ENCODE data around the gene RIN3. TPM values are rescaled to one million over a fixed set of nuclear protein-coding genes. Genes with fewer than 3 reads are reported as not detected.
"Not testable (repeated sequence)": the region's sequence is repeated elsewhere in the genome, so short reads cannot be mapped to it uniquely, and the experiment has no call there.

Gene RIN3
- total RNA-seq, 1 experiment from 2014 or later, result 1.7 TPM

DNA sequence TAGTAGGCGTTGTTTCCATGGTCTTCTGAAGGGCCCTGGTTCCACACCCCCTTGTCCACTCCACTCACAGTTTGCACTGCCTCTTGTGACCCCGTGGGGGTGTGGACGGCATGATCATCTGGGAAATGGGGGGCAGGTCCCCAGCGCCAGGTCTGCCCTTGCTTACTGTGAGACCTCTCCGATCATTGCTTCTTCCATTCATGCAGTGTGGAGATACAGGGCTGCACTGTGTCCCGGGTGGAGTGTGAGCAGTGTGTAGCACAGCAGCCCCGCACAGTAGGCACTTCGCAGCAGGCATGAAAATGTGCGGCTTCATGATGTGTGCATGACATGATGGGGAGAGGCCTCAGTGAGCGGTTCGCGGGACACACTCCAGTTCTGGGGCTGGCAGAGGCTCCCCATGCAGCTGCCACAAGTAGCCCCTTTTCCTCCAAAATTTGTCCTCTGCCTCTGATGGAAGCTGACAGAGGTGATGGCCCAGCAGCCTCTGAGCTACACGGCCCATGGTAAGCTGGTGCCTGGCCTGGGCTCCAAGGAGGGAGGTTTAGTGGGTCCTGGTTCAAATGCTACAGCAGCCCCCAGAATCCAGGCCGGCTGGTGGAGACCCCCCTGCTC is 15.0 kb downstream of the RIN3 start:
- DNase-seq (ENCODE audit: low spot score), result no peak

DNA sequence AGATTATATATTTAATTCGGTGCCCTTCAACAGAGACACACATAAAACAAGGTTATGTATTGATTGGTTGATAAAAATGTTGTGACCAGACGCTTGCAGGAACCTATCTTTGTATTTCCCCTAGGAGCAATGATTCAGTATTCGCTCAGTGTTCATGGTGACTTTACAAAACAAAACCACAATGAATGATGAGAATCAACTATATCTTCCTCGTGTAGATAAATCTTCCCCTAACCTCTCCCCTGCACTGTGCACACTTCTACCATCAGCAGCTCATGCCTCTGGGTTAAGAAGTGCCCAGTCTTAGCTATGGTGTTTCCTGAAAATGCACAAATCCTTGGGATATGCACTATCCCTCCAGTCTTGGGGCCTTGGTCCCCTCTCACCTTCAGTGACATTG is 16.3 kb downstream of the RIN3 start:
- DNase-seq (ENCODE audit: low spot score), result no peak

DNA sequence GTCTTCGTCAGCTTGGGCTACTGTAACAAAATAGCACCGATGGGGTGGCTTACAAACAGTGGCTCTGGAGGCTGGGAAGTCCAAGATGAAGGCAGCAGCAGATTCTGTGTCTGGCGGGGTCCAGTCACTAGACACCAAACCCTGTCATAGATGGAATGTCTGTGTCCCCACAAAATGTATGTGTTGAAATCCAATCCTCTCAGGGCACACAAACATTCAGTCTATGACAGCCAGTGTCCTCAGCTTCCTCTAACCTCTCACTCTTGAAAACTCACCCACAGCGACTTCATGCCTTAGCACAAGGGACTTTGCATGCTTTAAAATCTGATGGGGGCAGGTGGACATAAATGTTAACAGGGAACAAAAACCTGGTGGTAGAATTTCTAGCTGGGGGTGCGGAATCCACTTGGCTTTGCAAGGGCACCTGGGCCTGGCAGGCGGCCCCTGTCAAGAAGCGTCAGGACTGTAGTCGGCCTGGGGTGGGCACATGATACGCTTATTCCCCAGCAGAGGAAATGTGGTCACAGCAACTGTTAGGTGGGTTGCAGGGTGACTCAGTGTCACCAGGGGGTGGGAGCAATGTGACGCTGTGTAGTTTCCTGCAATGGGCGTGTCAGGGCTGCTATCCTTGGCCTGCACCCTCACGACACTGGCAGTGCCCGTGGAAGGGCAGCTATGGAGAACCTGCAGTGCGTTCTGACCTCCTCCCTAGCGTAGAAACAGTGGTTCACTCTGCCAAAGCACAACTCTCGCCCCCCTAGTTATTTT is 17.7 kb downstream of the RIN3 start:
- DNase-seq (ENCODE audit: low spot score), result no peak

DNA sequence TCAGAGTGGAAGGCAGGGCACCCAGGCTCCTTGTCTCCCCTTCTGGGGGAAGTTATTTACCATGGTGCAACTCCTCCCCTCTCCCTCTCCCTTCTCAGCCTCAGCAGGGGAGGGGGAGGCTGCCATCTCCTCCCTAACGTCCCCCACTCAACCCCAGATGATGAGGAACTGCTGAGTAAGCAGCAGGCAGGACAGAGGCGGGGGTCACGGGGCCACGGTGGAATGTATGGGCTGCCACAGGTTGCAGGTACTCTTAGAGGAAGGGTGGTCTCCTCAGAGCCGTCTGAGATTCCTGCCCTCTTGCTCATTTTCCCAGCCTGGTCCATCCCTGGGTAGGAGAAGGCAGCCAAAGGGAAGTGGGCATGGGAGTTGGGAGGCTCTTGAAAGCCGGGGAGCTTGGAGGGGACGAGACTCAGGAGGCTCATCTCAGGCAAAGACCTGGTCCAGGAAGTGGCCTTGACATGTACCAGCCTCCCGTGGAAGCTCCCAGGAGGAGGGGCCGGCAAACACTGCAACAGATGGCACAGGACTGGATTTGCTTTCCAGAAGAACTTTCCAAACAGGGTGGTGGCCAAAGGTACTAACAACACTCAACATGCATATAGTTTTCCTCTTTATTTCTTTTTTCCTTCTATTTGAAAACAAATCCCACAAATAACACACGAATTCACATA is 19.0 kb downstream of the RIN3 start:
- no peak for DNase-seq (ENCODE audit: low spot score)

DNA sequence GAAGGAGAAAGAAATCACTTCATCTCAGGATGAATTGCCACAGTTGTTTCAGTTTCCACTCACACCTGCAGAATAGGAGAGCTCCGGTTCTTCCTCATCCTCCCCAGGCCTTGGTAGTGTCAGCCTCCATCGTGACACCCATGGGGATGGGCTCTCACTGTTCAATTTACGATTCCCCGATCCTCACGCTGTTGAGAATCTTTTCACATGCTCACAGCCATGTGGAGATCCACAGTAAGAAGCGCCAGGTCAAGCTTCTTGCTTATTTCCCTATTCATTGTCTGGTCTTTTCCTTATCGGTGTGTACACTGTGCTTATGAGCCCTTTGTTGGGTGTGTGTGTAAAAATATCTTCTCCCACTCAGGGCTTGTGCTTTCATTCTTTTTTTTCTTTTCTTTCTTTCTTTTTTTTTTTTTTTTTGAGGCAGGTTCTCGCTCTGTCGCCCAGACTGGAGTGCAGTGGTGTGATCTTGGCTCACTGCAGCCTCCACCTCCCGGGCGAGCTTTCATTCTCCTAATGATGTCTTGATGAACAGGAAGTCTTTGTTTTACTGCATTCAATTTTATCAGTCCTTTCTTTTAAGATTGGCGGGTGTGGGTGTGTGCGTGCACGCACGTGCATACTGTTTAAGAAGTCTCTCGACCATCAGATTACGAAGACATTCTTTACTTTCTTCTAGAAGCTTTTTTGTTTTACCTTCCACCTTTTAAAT is 21.5 kb downstream of the RIN3 start:
- no peak for DNase-seq (ENCODE audit: low spot score)

DNA sequence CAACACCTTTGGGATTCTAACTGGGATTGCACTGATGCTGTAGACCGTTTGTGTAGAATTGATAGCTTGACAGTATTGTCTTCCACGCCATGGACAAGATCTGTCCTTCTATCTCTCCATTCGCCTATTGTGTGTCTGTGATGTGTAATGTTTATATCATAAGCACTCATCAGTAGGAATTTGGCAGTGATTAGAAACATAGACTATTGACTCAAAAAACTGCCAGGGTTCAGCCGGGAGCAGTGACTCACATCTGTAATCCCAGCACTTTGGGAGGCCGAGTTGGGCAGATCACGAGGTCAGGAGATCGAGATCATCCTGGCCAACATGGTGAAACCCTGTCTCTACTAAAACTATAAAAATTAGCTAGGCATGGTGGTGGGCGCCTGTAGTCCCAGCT is 22.6 kb downstream of the RIN3 start:
- DNase-seq (ENCODE audit: low spot score), result not testable (repeated sequence)

DNA sequence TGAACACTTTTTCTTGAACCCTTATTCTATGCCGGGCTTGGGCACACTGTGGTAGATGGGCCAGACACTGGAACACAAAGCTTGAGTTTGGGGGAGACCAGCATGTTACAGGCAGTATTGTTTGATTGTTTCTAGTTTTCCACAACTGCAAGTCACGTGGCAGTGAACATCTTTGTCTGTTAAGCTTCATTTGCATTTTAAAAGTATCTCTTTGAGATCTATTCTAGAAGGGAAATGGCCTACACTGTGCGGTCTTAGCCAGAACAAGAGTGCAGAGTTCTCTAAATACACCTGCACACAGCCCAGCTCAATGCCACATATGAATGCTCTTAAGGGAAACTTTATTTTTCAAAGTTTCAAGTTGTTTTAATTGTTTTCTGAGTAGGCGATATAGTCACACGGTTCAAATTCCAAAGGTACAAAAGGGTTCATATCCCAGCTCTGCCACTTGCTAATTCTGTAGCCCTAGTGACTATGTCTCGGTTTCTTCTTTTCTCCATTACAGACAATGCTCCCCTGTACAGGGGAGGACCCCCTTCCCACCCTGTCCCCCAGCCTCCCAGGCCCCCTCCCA is 24.9 kb downstream of the RIN3 start:
- no peak for DNase-seq (ENCODE audit: low spot score)

DNA sequence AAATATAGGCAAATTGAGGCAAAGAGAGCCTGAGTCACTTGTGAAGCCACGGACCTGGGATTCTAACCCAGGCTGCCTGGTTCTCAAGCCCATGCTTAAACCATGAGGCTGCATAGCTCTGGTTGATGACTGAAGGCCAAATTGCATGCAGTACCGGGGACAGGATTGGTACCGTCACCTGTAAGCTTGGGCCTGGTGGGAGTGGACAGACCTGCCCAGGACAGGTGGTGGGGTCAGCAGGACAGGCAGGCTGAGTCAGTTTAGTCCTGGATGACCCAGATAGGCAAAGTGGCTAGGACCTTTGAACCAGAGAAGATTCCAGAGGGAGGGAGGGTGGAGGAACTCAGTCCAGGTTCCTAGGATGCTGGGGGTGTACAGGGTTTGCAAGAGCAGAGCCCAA is 25.8 kb downstream of the RIN3 start:
- no peak for DNase-seq (ENCODE audit: low spot score)

DNA sequence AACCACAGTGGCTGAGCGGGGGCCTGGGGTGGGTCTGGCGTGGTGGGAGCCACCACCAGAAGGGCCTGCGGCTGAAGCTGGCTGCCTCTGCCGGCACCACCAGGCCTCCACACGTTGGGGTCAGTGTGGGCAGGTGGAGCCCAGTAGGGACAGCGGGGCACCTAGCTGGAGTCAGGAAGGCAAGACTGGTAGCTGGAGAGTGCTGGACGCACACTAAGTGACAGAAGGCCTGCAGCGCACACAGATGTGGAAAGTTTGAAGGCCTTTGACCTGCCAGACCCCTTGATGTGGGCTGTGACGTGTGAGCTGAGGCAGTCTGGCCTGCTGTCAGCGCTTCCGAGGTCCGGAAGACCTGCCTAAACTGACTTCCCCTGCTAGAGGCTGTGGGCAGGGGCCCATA is 26.3 kb downstream of the RIN3 start:
- DNase-seq (ENCODE audit: low spot score), result no peak

DNA sequence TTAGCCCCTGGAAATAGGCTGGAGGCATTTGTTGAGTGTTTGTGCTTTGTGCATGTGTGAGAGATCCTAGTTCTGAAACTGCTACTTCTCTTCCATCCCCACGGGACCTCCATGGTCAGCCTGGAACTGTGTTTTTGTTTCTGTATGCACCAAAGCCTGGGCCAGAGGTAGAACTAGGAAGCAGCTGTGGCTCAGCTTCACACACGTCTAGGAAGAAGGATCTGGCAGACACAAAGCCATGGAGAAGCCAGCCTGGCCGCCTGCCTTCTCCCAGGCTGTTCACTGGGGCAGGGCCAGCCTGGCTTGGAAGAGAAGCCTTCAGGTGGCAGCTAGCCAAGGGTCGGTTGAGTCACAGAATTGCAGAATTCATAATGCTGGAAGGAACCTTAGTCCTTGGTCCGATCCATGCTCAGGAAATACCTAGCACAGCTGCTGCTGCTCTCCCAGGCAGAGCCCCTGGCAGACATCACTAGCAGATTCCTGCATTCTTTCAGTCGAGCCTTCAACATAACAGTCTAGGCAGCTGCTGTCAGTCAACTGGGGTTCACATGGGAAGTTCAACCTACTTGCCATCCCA is 27.0 kb downstream of the RIN3 start:
- peak; percentile 96 for DNase-seq (ENCODE audit: low spot score)

DNA sequence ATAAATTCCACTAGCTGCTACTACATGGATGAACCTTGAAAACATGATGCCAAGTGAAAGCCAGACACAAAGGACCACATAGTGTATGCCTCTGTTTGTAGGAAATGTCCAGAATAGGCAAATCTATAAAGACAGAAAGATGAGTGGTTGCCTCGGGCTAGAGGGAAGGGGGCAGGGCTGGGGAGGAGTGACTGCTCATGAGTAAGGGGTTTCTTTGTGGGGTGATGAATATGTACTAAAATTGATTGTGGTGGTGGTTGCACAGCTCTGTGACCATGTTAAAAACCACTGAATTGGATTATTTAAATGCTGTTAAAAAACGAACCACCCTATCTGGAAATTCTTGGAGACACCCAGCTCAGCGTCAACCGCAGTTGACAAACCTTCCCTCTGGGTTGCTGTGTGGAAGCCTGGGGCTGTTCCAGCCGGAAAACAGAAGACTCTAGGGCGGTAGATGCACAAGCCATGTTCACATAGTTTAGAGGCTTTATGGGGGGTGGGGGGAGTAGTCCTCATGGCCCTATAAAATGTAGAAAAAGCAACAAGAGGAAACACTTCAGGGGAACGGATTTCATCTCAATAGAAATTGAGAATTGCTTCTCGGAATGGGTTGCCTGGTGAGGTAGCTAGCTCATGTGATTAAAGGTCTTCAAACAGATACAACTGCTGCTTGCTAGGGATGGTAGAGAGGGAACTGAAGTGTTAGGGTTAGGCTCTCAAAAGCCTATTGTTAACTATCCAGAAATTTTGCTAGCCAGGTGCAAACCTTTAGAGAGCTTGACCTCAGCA is 29.4 kb downstream of the RIN3 start:
- DNase-seq (ENCODE audit: low spot score), result no peak

DNA sequence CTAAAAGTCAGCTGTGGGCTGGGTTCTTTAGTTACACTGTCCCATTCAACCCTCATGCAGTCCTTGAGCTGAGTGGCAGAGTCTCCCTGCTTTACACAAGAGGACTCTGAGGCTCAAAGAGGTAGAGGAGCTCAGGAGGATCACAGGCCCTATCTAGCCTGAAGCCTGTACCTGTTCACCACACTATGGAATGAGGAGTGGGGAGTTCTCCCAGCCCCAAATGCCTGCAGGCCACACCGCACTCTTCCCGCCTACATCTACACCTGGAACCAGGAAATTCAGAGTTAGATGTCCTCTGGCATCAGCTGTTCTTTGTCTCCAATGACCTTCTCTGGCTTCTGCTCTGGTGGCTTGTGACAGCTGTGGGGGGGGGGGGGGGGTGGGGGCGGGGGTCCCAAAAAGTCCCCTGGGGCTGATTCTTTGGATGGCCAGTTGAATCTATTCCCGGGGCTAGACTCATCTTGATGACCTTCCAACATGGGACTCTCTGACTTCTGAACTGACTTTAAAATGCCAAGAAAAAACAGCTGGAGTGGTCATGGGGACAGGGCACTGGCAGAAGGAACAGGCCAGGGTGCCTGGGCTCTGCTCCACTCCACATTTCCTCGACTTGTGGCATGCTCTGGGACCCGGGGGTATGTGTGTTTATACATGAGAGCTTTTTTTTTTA is 30.6 kb downstream of the RIN3 start:
- DNase-seq (ENCODE audit: low spot score), result no peak

DNA sequence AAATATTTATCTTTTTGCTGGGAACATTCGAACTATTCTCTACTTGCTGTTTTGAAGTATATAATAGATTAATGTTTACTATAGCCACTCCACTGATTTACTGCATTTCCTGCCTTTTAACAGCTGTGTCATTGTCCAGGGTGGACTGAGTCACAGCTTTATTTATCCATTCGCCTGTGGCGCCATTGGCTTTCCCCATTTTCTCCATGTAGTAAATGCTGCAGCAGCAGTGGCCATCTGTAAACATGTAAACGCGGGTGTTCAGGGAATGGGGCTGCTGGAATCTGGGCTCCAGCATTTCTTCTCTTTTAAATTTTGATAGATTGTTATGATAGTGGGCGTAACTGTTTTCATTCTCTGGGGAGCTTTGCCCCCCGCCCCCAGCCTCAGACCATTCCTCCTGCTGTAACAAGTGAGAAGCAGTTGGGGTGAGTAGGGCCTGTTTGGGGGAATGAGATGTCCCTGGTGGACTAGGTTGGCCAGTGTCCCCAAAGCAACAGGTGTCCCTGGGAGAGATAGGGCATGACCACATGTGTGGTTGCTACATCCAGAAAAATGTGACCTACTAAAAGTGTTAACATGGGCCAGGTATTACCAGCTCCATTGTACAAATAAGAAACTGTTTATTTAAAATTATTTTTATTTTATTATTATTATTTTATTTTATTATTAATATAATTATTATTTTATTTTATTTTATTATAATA is 32.9 kb downstream of the RIN3 start:
- peak; percentile 84 for DNase-seq (ENCODE audit: low spot score)

DNA sequence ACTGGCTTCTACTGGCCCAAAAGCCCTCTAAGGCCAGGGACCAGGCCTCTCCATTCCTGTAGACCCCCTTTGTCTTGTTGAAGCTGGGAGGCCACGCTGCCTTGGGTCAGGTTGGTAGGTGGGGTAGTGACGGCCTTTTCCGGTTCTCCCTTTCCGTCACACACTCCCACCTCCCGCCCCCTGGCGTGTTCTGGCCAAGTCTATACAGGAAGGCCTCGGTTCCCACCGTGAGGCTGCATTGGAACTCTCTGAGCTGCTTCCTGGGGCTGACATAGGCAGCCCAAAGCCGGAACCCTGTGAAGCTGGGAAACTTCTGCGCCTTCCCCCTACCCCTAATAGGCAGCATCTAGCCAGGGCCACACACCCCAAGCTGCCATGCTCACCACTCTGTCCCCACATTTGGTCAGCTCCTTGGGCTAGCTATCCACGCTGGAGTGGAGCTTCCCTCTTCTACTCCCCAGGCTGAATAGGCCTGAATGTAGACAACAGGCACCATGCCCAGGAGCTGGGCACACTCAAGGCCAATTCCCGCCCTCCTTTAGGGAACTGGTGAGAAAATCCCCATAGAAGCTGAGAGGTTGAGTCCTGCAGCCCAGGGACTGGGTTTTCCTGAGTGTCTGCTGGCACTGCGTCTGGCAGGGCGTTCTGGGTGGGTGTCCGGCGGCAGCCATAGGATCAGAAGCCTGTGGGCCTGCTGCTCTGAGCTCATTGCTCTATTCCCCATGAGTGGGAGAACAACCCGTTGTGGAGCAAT is 35.7 kb downstream of the RIN3 start:
- no peak for DNase-seq (ENCODE audit: low spot score)

DNA sequence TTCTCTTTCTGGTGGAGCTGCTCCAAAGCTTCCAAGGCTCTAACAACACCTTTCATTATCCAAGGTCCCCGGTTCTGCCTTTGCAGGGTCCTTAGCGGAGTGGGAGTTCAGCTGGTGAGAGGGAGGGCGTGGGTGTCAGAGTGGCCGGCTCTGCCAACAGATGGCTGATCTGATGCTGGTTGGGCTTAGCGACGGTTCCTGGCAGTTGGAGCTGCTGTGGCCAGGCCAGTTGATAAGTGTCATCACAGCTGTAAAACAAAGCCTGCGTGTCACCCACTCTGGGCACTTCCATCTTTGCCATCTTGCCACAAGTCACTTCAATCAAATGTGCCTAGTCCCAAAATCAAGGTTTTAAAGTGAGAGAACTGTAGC is 36.3 kb downstream of the RIN3 start:
- DNase-seq (ENCODE audit: low spot score), result peak; percentile 23

DNA sequence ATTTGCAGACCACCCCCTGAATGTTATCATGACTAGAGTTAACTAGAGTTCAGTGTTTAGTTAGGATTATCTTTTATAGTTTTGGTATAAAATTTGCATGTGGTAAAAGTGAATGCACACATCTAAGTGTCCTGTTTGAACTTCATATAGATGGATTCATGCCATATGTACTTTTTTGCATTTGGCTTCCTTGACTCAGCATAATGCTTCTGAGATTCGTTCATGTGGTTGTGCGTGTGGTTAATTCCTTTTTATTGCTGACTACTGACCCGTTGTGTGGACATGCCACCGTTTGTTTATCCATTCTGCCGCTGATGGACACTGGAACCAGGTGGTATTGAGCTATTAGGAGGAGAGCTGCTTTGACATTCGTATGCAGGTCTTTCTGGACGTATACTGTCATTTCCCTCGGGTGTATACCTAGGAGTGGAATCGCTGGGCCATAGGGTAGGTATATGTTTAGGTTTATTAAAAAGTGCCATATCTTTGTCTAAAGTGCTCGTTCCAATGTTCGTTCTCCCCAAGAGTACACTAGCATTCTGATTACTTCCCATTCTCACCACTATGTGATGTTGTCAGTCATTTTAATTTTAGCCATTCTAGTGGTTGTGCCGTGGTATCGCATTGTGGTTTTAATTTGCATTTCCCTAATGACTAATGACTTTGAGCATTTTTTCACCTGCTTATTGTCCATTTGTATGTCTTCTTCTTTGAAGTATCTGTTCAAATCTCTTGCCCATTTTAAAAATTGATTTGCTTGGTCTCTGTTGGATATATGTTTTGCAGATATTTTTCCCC is 37.7 kb downstream of the RIN3 start:
- DNase-seq (ENCODE audit: low spot score), result no peak

DNA sequence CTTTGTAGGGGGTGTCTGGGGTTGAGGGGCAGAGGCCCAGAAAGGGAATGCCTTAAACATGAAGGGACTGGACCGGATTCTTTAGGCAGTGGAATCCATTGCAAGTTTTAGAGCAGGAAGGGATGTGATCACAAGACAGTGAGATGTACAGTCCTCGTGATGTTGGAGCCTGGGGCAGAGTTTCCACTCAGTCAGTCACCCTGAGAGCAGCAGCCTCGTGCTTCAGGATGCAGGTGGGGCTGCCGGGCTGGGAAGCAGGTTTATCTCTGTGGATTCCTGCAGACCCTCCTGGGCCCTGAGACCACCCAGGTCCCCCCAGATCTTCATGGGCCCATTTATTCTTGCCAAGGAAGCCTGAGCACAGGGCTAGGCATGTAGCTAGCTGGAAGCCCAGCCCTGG is 38.5 kb downstream of the RIN3 start:
- no peak for DNase-seq (ENCODE audit: low spot score)

DNA sequence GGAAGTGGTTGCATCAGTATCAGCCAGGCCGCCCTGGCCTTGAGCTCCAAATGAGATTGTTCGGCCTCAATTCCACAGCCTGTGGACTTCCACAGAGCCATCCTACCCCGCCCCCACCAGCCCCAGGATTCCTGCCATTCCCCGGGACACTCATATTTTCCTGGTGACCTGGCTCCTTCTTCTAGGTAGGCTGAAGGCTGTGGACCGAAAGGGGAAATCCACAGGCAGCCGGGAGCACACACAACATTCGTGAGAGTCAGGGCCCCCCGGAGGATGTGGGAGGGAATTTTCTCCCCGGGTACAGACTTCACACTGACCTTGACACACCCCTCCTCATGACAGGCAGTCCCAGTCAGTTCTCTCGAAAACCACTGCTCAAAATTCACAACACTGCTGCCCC is 39.9 kb downstream of the RIN3 start:
- DNase-seq (ENCODE audit: low spot score), result no peak
